IPS DF 19.7 (cell line): Measurements from ENCODE around the gene GPS2.
A peak's percentile ranks its signal among the peaks of the same experiment; 100 is the strongest.

Experiments
- DNase-seq: peaks from one replicate; pipeline ENCODE4 v3.0.0-alpha.2; 2013; ENCODE audit warnings: low read depth, low spot score

Gene GPS2

GRCh38 chr17:7318121-7318860 lies 3.1 kb upstream of the GPS2 start:
- no peak for DNase-seq

- no peak for DNase-seq
These were observed 2.1 kb upstream of the GPS2 start for GRCh38 chr17:7317161-7317803.

- DNase-seq: no peak
These were observed 543 bp upstream of the GPS2 start for GRCh38 chr17:7315570-7316235.

GRCh38 chr17:7313890-7314718 lies 1.1 kb downstream of the GPS2 start:
- no peak for DNase-seq

DNA sequence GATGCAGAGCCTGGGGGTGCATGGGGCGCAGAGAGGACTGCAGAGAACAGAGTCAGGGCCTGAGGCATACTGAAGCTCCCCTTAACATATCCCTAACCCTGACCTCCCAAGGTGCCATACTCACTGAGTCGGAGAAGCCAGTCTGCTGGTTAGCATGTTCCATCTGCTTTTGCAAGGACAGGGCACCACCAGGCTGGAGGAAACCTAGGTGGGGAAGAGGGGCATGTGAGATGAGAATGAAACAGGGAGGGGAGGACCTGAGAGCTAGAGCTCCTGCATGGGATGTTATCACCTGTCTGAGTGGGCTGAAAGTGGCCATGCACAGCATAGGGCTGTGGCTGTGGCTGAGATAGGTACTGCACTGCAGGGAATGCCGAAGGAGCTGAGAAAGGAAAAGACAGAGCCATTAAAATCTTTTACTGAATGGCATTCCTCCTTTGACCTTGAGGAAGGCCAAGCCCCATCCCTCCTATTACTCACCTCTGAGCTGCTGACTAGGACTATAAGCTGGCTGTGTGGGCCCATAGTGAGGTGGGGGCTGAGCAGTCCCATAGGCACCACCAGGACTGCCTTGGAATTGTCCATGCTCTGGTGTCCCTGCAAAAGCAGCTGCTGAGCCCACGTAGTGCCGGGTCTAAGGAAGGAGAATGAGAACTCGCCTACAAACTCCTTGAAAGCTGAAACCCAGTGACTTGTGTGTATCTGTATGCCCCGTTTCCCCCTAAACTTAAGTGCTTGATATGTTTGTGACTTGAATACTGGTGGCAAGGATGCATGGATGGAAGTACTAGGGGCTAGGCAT lies 1.9 kb downstream of the GPS2 start:
- DNase-seq: no peak

GRCh38 chr17:7312432-7313087 lies 2.6 kb downstream of the GPS2 start:
- DNase-seq: no peak

- DNase-seq: no peak
These were observed 4.0 kb downstream of the GPS2 start for GRCh38 chr17:7311110-7311705.

DNA sequence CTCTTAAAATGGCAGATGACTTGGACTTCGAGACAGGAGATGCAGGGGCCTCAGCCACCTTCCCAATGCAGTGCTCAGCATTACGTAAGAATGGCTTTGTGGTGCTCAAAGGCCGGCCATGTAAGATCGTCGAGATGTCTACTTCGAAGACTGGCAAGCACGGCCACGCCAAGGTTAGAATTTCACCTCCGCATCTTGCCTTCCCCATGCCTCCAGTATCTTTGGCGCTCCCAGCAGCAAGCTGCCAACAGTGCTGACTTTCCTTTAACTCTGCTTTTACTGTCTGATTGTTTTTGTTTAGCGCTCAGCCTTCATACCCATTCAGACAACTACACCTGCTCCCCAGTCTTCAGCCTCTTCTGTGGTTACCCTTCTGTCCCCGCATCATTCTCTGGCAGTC lies 5.5 kb downstream of the GPS2 start:
- no peak for DNase-seq

- no peak for DNase-seq
These were observed 6.3 kb downstream of the GPS2 start for GRCh38 chr17:7308625-7309433.

- no peak for DNase-seq
These were observed 7.2 kb downstream of the GPS2 start for GRCh38 chr17:7307686-7308624.

DNA sequence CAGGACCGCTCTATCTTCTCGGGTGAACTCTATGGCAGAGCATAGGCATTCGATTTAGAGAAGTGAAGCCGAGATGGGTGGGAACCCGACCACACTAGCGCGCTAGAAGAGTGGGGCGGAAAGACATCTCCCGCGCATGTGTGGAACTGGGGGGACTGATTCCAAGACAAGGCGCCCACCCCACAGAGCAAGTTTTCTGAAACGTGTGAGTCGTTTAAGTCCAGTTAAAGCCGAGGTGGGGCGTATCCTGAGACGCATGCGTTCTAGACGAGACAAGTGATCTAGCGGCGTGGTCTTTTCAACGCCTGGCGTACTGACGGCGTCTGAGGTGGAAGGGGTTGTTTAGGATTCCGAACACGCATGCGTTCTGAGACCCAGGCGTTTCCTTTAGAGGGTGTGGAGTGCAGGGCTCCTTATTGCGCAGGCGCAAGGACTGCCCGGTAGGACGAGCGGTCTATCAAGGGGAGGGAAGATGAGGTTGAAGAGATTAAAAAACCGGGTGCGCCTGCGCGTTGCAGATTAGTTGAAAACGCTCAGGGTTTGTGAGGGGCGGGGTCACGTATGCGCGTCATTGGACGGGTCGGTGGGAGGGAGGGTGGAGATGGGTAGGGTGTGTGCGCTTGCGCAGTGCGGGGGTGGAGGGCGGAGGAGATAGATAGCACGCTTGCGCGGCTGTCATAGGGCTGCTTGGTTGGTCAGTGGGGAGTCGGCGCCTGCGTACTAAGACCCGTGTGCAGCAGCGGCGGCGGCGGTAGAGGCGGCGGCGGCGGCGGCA lies 8.1 kb downstream of the GPS2 start, which contains the start of gene EIF5A:
EIF5A (plus strand) TSS at position 718 of the 775 bp plus-strand sequence. CDS start 2,008 bp downstream, outside the sequence.
- DNase-seq: peak; percentile 98

- no peak for DNase-seq
These were observed 11.0 kb downstream of the GPS2 start for GRCh38 chr17:7304179-7304578.

- DNase-seq: no peak
These were observed 18.8 kb downstream of the GPS2 start for GRCh38 chr17:7296189-7296861.

DNA sequence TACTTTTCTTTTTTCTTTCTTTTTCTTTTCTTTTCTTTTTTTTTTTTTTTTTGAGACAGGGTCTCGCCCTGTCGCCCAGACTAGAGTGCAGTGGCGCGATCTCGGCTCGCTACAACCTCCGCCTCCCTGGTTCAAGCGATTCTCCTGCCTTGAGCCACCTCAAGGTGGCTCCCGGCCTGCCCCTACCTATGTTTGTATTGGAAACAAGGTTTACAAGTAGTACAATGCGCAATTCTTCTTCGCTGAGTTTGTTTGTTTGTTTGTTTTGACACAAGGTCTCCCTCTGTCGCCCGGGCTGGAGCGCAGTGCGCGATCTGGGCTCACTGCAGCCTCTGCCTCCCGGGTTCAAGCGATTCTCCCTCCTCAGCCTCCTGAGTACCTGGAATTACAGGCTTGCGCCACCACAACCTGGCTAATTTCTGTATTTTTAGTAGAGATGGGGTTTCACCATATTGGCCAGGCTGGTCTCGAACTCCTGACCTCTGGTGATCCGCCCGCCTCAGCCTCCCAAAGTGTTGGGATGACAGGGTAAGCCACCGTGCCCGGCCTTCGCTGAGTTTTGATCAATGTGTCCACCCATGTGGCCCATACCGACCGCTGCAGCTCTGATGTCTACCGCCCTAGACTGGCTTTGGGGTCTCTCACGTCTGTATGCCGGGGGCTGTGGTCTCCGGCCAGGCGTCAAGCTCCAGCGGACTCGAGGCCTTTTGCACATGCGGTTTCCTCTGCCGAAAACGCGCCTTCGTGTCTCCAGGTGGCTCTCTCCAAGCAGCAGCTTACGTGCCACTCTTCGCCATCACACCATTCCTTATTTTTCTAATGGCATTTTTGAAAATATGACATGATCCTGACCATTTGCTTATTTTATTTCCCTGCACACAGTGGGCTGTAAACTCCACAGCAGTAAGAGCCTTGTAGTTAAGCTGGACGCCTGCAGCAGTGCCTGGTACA lies 19.7 kb downstream of the GPS2 start:
- no peak for DNase-seq

GRCh38 chr17:7294614-7295153 lies 20.5 kb downstream of the GPS2 start, which contains the start of gene YBX2:
YBX2 (minus strand) TSS chr17:7294639; CDS start chr17:7294500, 139 bp downstream.
- DNase-seq: no peak
